GM12878 (cell line): Measurements from ENCODE around the gene FBXL14. TPM values are rescaled to one million over a fixed set of nuclear protein-coding genes. Genes with fewer than 3 reads are reported as not detected.

Source experiments
- ATAC-seq: fragments of 200-7000 bp; cut with Tn5 transposase; 3 replicates; pipeline ENCODE4 v1.9.1; 2020; ENCODE audit warnings: mild to moderate bottlenecking, moderate library complexity
- BruUV-seq: library from RNA; stranded (reverse); fragments of 400-500 nt; replicated peaks from 2 replicates; lab custom pipeline; 2021; lab: Mats Ljungman, UMichigan
- CTCF ChIA-PET: fragments of 300-600 bp; sonication (Branson Sonifier 250); formaldehyde crosslinking; extraction: SDS; loops from one replicate; lab custom pipeline; 2021; ENCODE audit warnings: inconsistent platforms; lab: Yijun Ruan, JAX
- POLR2A ChIA-PET: fragments of 350-600 bp; formaldehyde crosslinking; extraction: SDS; loops from one replicate; lab custom pipeline; 2021; ENCODE audit warnings: inconsistent platforms; lab: Charles Lee
- RAD21 ChIA-PET: fragments of 300-600 bp; sonication (Branson Sonifier 250); formaldehyde crosslinking; loops from one replicate; lab custom pipeline; 2023; ENCODE audit warnings: antibody characterized with exemption; ENCODE audit not compliant: unreplicated experiment; lab: Charles Lee
- SMC1A ChIA-PET: fragments of 300-600 bp; sonication (Branson Sonifier 250); formaldehyde crosslinking; loops from one replicate; lab custom pipeline; 2023; ENCODE audit not compliant: unreplicated experiment, uncharacterized antibody; lab: Charles Lee
- DNase-seq: peaks from one replicate; pipeline ENCODE4 v3.0.0-alpha.2; 2011; ENCODE audit warnings: low read depth, low spot score
- FAIRE-seq: peaks from 3 replicates; lab custom pipeline; 2011; peaks lifted over from hg19 to GRCh38; lab: Jason Lieb, UNC
- H2AFZ ChIP-seq: 2 replicates; pipeline ENCODE4 v1.6.0; 2011; ENCODE audit warnings: low read depth, low read length, control low read depth; ENCODE audit not compliant: control insufficient read depth
- H3K27ac ChIP-seq: 2 replicates; pipeline ENCODE4 v1.5.1; 2011; ENCODE audit warnings: control low read depth; ENCODE audit not compliant: control insufficient read depth, insufficient read depth
- H3K27me3 ChIP-seq, 2 experiments: replicated peaks in 1 of 2; 2 replicates each; pipeline versions ENCODE4 v1.6.0 to v1.6.1; 2011; ENCODE audit warnings: low read length in 1 of 2; ENCODE audit not compliant: control insufficient read depth in 2 of 2, insufficient read depth in 2 of 2
- H3K36me3 ChIP-seq, 2 experiments: 2 replicates each; pipeline ENCODE4 v1.5.1; 2011; ENCODE audit warnings: low read length in 1 of 2; ENCODE audit not compliant: control insufficient read depth in 2 of 2, insufficient read depth in 2 of 2
- H3K4me1 ChIP-seq: 2 replicates; pipeline ENCODE4 v1.6.1; 2011; ENCODE audit warnings: mild to moderate bottlenecking, low read length, moderate library complexity, mixed read lengths; ENCODE audit not compliant: control insufficient read depth, insufficient read depth
- H3K4me2 ChIP-seq: 2 replicates; pipeline ENCODE4 v1.6.0; 2011; ENCODE audit warnings: control low read depth; ENCODE audit not compliant: control insufficient read depth, insufficient read depth
- H3K4me3 ChIP-seq: fragments of 200-600 bp; sonication (generic); 2 replicates; pipeline ENCODE4 v1.5.1; 2016
- H3K79me2 ChIP-seq: 2 replicates; pipeline ENCODE4 v1.6.0; 2011; ENCODE audit warnings: low read length; ENCODE audit not compliant: control insufficient read depth, insufficient read depth
- H3K9ac ChIP-seq: 2 replicates; pipeline ENCODE4 v1.8.0; 2011; ENCODE audit warnings: low read length, control low read depth, mixed read lengths; ENCODE audit not compliant: control insufficient read depth, insufficient read depth
- H3K9me3 ChIP-seq: replicated peaks from 3 replicates; pipeline ENCODE4 v1.5.1; 2011; ENCODE audit warnings: mild to moderate bottlenecking, low read length; ENCODE audit not compliant: control insufficient read depth, insufficient read depth
- H4K20me1 ChIP-seq: 2 replicates; pipeline ENCODE4 v1.6.0; 2011; ENCODE audit not compliant: control insufficient read depth, insufficient read depth
- CEBPB ChIP-seq, 2 experiments: fragments of 150-350 bp in 1 of 2; IDR thresholded peaks; 2 replicates each; pipeline ENCODE4 v1.6.1; 2012 to 2014; ENCODE audit warnings: low read depth in 2 of 2, low read length in 2 of 2, borderline replicate concordance in 1 of 2, inconsistent platforms in 1 of 2
- CREM ChIP-seq: IDR thresholded peaks from 2 replicates; pipeline ENCODE4 v1.6.1; 2014; ENCODE audit warnings: antibody characterized with exemption, low read depth
- EED ChIP-seq: sonication (generic); IDR thresholded peaks from 2 replicates; pipeline ENCODE4 v1.6.1; 2016; ENCODE audit warnings: antibody characterized with exemption, low read depth
- HCFC1 ChIP-seq: fragments of 150-350 bp; IDR thresholded peaks from 2 replicates; pipeline ENCODE4 v1.6.1; 2014; ENCODE audit warnings: low read length
- KAT2A ChIP-seq: conservative IDR thresholded peaks from 2 replicates; pipeline ENCODE4 v1.6.1; 2011; ENCODE audit warnings: low read depth, low read length; ENCODE audit not compliant: control insufficient read depth
- MEF2A ChIP-seq: IDR thresholded peaks from 2 replicates; pipeline ENCODE4 v1.6.1; 2011; ENCODE audit warnings: low read depth, mild to moderate bottlenecking, low read length, moderate library complexity; ENCODE audit not compliant: insufficient read depth
- RAD21 ChIP-seq: IDR thresholded peaks from 2 replicates; pipeline ENCODE4 v1.6.1; 2011; ENCODE audit warnings: mild to moderate bottlenecking, low read depth, low read length, moderate library complexity; ENCODE audit not compliant: insufficient read depth
- SRF ChIP-seq, 2 experiments: IDR thresholded peaks; 2 replicates each; pipeline ENCODE4 v1.6.1; 2011; ENCODE audit warnings: low read depth in 2 of 2, low read length in 2 of 2, mild to moderate bottlenecking in 1 of 2, moderate library complexity in 1 of 2
- WGBS: methylation state at CpG from one replicate; pipeline ENCODE4 v1.1.6; 2016; ENCODE audit warnings: low lambda C conversion rate; ENCODE audit not compliant: insufficient replicate concordance, insufficient coverage; ENCODE audit errors: missing lambda C conversion rate; 5-methylcytosine and 5-hydroxymethylcytosine counted together
- in situ Hi-C: fragments of 300-500 bp; cut with MboI; formaldehyde crosslinking; loops from 9 replicates; pipeline ENCODE4 v1.14.3; 2018; ENCODE audit warnings: mixed read lengths
- intact Hi-C: fragments of 100-400 bp; cut with micrococcal nuclease; formaldehyde crosslinking; loops from one replicate; pipeline ENCODE4 v1.14.2; 2022; ENCODE audit not compliant: unreplicated experiment
- polyA plus RNA-seq, 11 experiments: library from polyadenylated mRNA; depleted of rRNA in 4 of 11; unstranded in 6 of 11; stranded (reverse) in 5 of 11; fragments of >200 nt; fragmentation: Nextera tagmentation in 4 of 11; fragmentation: Illumina TruSeq in 1 of 11; extraction: Ambion mirVana in 4 of 11; extraction: Trizol in 1 of 11; gene quantifications; 1 replicate in 1 of 11; 2 replicates in 10 of 11; pipeline versions ENCODE4 v1.2.1 to v1.2.3, GENCODE V29; 2011 to 2016; ENCODE audit warnings: inconsistent platforms in 2 of 11, missing spikeins in 2 of 11, low read depth in 1 of 11
- total RNA-seq, 4 experiments: library from RNA; depleted of rRNA in 3 of 4; stranded (reverse); fragments of >200 nt in 3 of 4; fragmentation: Illumina TruSeq in 1 of 4; extraction: Trizol in 1 of 4; gene quantifications; 2 replicates each; pipeline versions ENCODE4 v1.2.1 to v1.2.3, GENCODE V29; 2013 to 2021
- TF ChIP-seq, protein P1 (sequence below): IDR thresholded peaks from 2 replicates; pipeline ENCODE4 v1.6.1; 2012; ENCODE audit warnings: low read depth, low read length, improper control_type of control experiment
- TF ChIP-seq, protein P2 (sequence below): fragments of 450-650 bp; IDR thresholded peaks from 2 replicates; pipeline ENCODE4 v1.6.1; 2017; ENCODE audit warnings: borderline replicate concordance
- TF ChIP-seq, protein P3 (sequence below): fragments of 450-650 bp; IDR thresholded peaks from 2 replicates; pipeline ENCODE4 v1.6.1; 2017; ENCODE audit warnings: low read depth, mild to moderate bottlenecking, moderate library complexity
- TF ChIP-seq, protein P4 (sequence below): fragments of 450-650 bp; formaldehyde crosslinking; IDR thresholded peaks from 2 replicates; pipeline ENCODE4 v1.5.0; 2022; ENCODE audit warnings: mild to moderate bottlenecking, missing genetic modification characterization

The FBXL14 gene
- total and polyA plus RNA-seq, 10 of the 15 experiments (the other 5 are each of a cell fraction or from before 2014, with no cell fraction given) = 0.44 to 19.0 (median 2.9) TPM

DNA sequence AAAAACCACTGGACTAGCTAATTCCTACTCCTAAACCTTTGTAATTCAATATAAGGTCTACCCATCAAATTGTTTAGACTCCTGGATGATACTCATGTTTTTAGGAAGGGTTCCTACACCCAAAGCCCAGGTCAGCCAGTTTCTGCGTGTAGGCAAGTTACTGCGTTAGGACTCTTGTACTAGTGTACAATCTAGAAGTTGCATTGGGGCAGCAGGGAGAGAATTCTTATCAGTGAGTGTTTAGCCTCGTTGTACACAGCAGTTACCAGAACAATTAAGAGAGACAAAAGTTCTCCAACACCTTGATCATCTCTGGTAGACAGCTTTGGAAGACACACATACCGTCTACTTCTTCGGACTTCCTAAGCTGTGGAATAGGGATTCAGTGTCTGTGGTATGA lies 29.2 kb downstream of the FBXL14 start:
- in situ Hi-C loops = no loop called here

More for the DNA sequence above, 29.2 kb downstream of the FBXL14 start:
- H2AFZ ChIP-seq = no peak overlapping the region
- CTCF ChIA-PET = interaction anchor here (1.2 to 1.5 kb wide), 2 partner anchors 48 to 447 kb away, joined by 3 read pairs; no protein-coding TSS in a partner anchor
- DNase-seq = no peak
- H3K4me2 ChIP-seq = no peak overlapping the region
- TF ChIP-seq HCFC1 (no peak), CREM (no peak), MEF2A (no peak), CEBPB (IDR thresholded peaks at IDR 0.05; ENCODE audit: borderline replicate concordance in 1 of 2, low read depth in 2 of 2, low read length in 2 of 2) (no peak), SRF (IDR thresholded peaks at IDR 0.05; ENCODE audit: low read depth in 2 of 2, low read length in 2 of 2) (no peak), KAT2A (no peak), EED (no peak), RAD21 (no peak)
- TF ChIP-seq, protein P1, sequence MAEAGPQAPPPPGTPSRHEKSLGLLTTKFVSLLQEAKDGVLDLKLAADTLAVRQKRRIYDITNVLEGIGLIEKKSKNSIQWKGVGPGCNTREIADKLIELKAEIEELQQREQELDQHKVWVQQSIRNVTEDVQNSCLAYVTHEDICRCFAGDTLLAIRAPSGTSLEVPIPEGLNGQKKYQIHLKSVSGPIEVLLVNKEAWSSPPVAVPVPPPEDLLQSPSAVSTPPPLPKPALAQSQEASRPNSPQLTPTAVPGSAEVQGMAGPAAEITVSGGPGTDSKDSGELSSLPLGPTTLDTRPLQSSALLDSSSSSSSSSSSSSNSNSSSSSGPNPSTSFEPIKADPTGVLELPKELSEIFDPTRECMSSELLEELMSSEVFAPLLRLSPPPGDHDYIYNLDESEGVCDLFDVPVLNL = no peak
- TF ChIP-seq, protein P2, sequence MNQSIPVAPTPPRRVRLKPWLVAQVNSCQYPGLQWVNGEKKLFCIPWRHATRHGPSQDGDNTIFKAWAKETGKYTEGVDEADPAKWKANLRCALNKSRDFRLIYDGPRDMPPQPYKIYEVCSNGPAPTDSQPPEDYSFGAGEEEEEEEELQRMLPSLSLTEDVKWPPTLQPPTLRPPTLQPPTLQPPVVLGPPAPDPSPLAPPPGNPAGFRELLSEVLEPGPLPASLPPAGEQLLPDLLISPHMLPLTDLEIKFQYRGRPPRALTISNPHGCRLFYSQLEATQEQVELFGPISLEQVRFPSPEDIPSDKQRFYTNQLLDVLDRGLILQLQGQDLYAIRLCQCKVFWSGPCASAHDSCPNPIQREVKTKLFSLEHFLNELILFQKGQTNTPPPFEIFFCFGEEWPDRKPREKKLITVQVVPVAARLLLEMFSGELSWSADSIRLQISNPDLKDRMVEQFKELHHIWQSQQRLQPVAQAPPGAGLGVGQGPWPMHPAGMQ = no peak
- TF ChIP-seq, protein P3, sequence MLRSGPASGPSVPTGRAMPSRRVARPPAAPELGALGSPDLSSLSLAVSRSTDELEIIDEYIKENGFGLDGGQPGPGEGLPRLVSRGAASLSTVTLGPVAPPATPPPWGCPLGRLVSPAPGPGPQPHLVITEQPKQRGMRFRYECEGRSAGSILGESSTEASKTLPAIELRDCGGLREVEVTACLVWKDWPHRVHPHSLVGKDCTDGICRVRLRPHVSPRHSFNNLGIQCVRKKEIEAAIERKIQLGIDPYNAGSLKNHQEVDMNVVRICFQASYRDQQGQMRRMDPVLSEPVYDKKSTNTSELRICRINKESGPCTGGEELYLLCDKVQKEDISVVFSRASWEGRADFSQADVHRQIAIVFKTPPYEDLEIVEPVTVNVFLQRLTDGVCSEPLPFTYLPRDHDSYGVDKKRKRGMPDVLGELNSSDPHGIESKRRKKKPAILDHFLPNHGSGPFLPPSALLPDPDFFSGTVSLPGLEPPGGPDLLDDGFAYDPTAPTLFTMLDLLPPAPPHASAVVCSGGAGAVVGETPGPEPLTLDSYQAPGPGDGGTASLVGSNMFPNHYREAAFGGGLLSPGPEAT = no peak
- TF ChIP-seq, protein P4, sequence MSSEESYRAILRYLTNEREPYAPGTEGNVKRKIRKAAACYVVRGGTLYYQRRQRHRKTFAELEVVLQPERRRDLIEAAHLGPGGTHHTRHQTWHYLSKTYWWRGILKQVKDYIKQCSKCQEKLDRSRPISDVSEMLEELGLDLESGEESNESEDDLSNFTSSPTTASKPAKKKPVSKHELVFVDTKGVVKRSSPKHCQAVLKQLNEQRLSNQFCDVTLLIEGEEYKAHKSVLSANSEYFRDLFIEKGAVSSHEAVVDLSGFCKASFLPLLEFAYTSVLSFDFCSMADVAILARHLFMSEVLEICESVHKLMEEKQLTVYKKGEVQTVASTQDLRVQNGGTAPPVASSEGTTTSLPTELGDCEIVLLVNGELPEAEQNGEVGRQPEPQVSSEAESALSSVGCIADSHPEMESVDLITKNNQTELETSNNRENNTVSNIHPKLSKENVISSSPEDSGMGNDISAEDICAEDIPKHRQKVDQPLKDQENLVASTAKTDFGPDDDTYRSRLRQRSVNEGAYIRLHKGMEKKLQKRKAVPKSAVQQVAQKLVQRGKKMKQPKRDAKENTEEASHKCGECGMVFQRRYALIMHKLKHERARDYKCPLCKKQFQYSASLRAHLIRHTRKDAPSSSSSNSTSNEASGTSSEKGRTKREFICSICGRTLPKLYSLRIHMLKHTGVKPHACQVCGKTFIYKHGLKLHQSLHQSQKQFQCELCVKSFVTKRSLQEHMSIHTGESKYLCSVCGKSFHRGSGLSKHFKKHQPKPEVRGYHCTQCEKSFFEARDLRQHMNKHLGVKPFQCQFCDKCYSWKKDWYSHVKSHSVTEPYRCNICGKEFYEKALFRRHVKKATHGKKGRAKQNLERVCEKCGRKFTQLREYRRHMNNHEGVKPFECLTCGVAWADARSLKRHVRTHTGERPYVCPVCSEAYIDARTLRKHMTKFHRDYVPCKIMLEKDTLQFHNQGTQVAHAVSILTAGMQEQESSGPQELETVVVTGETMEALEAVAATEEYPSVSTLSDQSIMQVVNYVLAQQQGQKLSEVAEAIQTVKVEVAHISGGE (CRISPR knock-in tag) = no peak
- no peaks in the 10 kb centered on the region for H4K20me1 ChIP-seq
- FAIRE-seq = no peak
- RAD21 ChIA-PET = no interaction called here
- no peak overlapping the region for H3K27ac ChIP-seq
- H3K9ac ChIP-seq = no peak overlapping the region
- intact Hi-C loops = no loop called here
- H3K4me3 ChIP-seq = no peak overlapping the region
- 93% methylated on average over 5 of the region's 5 CpGs for WGBS
- no peaks in the 10 kb centered on the region for H3K36me3 ChIP-seq
- POLR2A ChIA-PET = no interaction called here
- BruUV-seq = no TSS peak
- H3K27me3 ChIP-seq = no peaks in the 10 kb centered on the region
- no peaks in the 10 kb centered on the region for H3K4me1 ChIP-seq
- ATAC-seq = no peak
- SMC1A ChIA-PET = interaction anchor here (1.0 kb wide), 2 partner anchors 20 to 447 kb away, joined by 3 read pairs; no protein-coding TSS in a partner anchor
- H3K79me2 ChIP-seq = no peaks in the 10 kb centered on the region
- no peaks in the 10 kb centered on the region for H3K9me3 ChIP-seq
